ENCODE results near the gene LTBP1. TPM values are rescaled to one million over a fixed set of nuclear protein-coding genes. Genes with fewer than 3 reads are reported as not detected.

LTBP1 gene
- total RNA-seq, 2 experiments from 2014 or later: 0.18 TPM; not detected in 1

DNA sequence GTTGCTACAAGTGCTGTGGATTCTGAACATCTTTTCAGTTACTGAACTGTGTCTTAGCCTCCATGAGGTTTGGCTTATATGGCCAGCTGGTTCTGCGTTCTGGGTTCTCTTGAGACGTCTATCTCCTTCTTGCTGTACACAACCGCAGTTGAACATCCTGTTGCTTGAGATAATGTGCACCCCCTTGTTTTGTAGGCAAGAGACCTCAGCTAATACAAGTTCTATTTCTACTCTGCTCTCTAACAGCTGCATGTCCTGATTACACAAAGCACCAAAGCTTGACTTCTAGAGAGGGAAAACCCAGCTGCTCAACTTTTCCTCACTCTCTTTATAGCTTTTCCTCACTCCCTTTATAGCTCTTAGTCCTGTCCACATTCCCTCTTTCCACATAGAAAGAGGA lies 176.0 kb downstream of the LTBP1 start:
- peaks cover 3% of the 10 kb centered on the region for H3K9me3 Mint-ChIP-seq
- intact Hi-C loops (cut with micrococcal nuclease): no loop called here
- H3K27me3 Mint-ChIP-seq: peaks cover 3% of the 10 kb centered on the region
- no peaks in the 10 kb centered on the region for H3K36me3 Mint-ChIP-seq (ENCODE audit: low read depth)
- H3K4me3 Mint-ChIP-seq: no peak overlapping the region
- ChIA-PET CTCF (no interaction called here), POLR2A (no interaction called here)
- ATAC-seq: no peak
- no peak overlapping the region for H3K27ac Mint-ChIP-seq
- no peak for DNase-seq
- TF ChIP-seq, protein P1, sequence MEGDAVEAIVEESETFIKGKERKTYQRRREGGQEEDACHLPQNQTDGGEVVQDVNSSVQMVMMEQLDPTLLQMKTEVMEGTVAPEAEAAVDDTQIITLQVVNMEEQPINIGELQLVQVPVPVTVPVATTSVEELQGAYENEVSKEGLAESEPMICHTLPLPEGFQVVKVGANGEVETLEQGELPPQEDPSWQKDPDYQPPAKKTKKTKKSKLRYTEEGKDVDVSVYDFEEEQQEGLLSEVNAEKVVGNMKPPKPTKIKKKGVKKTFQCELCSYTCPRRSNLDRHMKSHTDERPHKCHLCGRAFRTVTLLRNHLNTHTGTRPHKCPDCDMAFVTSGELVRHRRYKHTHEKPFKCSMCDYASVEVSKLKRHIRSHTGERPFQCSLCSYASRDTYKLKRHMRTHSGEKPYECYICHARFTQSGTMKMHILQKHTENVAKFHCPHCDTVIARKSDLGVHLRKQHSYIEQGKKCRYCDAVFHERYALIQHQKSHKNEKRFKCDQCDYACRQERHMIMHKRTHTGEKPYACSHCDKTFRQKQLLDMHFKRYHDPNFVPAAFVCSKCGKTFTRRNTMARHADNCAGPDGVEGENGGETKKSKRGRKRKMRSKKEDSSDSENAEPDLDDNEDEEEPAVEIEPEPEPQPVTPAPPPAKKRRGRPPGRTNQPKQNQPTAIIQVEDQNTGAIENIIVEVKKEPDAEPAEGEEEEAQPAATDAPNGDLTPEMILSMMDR (IDR thresholded peaks at IDR 0.05): no peak
- no peaks in the 10 kb centered on the region for H3K4me1 Mint-ChIP-seq (ENCODE audit: low read depth)

DNA sequence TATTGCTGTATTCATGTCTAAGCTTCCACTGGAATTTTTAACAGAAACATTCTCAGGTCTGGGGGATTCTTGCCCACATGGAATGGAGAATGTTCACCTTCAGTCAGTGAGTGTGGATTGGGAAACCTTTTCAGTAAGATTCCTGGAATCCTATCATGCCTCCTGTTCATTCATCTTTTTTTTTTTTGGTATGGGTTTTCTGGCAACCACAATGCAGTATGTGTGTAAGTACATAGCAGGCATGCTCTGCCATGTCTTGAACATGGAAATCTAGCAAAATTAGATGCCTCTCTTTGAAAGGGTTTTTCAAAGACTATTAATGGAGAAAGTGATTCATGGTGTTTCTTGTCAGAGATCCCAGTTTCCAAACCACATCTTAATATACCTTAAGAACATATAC lies 176.5 kb downstream of the LTBP1 start:
- Mint-ChIP-seq H3K4me3 (no peak overlapping the region), H3K36me3 (ENCODE audit: low read depth) (no peaks in the 10 kb centered on the region), H3K27me3 (peaks cover 1% of the 10 kb centered on the region), H3K9me3 (peaks cover 3% of the 10 kb centered on the region), H3K4me1 (ENCODE audit: low read depth) (no peaks in the 10 kb centered on the region), H3K27ac (no peak overlapping the region)
- DNase-seq: no peak
- intact Hi-C loops (cut with micrococcal nuclease): no loop called here
- POLR2A ChIA-PET: no interaction called here
- TF ChIP-seq, protein P1 (IDR thresholded peaks at IDR 0.05): no peak
- no peak for ATAC-seq
- CTCF ChIA-PET: no interaction called here

DNA sequence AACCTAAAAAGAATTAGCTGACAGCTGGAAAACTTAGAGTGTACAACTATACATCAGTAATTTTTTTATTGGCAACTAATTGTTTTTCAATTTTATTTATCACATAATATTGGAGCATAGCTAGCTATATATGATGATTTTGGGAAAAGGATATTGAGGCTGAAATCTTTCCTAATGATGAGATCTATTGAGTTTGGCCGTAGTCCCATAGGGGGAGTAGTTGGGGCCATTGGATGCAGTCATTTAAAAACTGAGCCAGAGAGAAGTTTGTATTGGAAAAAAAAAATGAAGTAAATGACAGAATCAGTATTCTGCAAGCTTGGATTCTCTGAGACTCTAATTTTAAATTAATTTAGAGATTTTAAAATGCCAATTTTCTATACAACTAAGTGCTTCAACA lies 179.8 kb downstream of the LTBP1 start:
- Mint-ChIP-seq H3K27ac (no peak overlapping the region), H3K9me3 (no peaks in the 10 kb centered on the region), H3K4me1 (ENCODE audit: low read depth) (no peaks in the 10 kb centered on the region), H3K36me3 (ENCODE audit: low read depth) (no peaks in the 10 kb centered on the region), H3K27me3 (peaks cover 4% of the 10 kb centered on the region), H3K4me3 (no peak overlapping the region)
- DNase-seq (no peak), ATAC-seq (no peak)
- POLR2A ChIA-PET: no interaction called here
- TF ChIP-seq, protein P1 (IDR thresholded peaks at IDR 0.05): no peak
- intact Hi-C loops (cut with micrococcal nuclease): no loop called here
- CTCF ChIA-PET: interaction anchor here (0.6 to 1.0 kb wide), 2 partner anchors 14 to 269 kb away, joined by 3 to 4 read pairs; no protein-coding TSS in a partner anchor

DNA sequence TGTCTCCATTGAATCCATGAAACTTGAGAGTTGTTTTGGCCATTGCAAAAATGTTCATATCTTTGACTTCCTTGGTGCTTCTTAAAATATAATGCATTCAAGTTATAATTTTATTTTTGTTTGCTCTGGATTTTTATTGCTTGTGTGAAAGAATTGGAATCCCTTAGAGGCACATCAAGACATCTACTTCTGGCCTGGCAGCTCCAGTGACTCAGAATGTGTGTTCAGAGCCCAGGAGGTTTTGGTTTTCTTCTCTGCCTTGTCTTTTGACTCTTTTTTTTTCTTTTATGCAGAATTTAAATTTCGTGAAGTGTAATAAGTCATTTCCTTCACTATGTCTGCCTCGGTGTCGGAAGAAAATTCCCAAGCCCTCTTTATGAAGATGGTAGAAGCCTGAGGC lies 180.2 kb downstream of the LTBP1 start:
- Mint-ChIP-seq H3K4me1 (ENCODE audit: low read depth) (no peaks in the 10 kb centered on the region), H3K4me3 (no peak overlapping the region), H3K36me3 (ENCODE audit: low read depth) (no peaks in the 10 kb centered on the region), H3K9me3 (no peaks in the 10 kb centered on the region), H3K27ac (no peak overlapping the region), H3K27me3 (peaks cover 5% of the 10 kb centered on the region)
- ATAC-seq (no peak), DNase-seq (no peak)
- POLR2A ChIA-PET: no interaction called here
- intact Hi-C loops (cut with micrococcal nuclease): no loop called here
- CTCF ChIA-PET: interaction anchor here (0.6 to 1.0 kb wide), 2 partner anchors 13 to 269 kb away, joined by 3 to 4 read pairs; no protein-coding TSS in a partner anchor
- TF ChIP-seq, protein P1 (IDR thresholded peaks at IDR 0.05): no peak

DNA sequence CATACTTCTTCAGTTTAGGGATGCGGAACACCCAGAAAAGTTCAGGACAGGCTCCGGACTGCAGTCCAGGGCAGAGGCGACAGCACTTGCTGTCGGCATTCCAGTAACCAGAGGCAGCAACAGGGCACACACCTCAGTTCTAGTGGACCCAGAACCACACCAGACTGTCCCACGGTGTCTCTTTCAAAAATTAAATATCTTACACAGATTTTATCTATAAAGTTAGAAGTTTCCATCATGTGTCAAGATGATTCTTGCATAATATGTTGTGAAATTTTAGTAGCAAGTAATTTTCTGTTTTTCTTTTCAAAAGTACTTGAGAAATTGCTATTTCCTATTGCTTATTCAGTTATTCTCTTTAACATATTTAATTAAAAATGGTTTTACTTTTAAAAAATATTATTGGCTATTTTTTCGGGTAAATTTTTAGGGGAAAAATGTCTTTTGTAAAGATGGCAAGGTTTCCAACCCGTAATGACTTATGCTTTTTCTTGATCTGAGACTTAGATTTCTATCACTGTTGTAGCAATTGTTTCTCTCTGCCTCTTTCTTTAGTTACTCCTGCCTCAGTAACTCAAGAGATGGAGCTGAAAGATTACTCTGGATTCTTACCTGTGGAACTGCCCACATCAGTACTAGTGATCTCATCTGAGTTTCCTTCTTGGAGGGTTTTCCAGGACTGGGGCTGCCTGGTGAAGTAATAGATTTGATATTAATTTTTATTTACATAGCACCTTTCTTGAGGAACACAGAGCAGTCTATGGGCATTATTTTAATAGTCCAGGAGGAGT lies 182.7 kb downstream of the LTBP1 start:
- intact Hi-C loops (cut with micrococcal nuclease): no loop called here
- ATAC-seq (no peak), DNase-seq (no peak)
- ChIA-PET POLR2A (interaction anchor here (0.9 kb wide), 1 partner anchor 16 kb away, joined by 4 read pairs; no protein-coding TSS in a partner anchor), CTCF (no interaction called here)
- H3K36me3 Mint-ChIP-seq (ENCODE audit: low read depth): no peaks in the 10 kb centered on the region
- H3K9me3 Mint-ChIP-seq: no peaks in the 10 kb centered on the region
- no peaks in the 10 kb centered on the region for H3K4me1 Mint-ChIP-seq (ENCODE audit: low read depth)
- TF ChIP-seq, protein P1 (IDR thresholded peaks at IDR 0.05): no peak
- no peak overlapping the region for H3K27ac Mint-ChIP-seq
- no peak overlapping the region for H3K4me3 Mint-ChIP-seq
- peaks cover 4% of the 10 kb centered on the region for H3K27me3 Mint-ChIP-seq
